ENCODE data around the gene LGALS9.
"Not testable (repeated sequence)": the region's sequence is repeated elsewhere in the genome, so short reads cannot be mapped to it uniquely, and the experiment has no call there.

LGALS9 gene

DNA sequence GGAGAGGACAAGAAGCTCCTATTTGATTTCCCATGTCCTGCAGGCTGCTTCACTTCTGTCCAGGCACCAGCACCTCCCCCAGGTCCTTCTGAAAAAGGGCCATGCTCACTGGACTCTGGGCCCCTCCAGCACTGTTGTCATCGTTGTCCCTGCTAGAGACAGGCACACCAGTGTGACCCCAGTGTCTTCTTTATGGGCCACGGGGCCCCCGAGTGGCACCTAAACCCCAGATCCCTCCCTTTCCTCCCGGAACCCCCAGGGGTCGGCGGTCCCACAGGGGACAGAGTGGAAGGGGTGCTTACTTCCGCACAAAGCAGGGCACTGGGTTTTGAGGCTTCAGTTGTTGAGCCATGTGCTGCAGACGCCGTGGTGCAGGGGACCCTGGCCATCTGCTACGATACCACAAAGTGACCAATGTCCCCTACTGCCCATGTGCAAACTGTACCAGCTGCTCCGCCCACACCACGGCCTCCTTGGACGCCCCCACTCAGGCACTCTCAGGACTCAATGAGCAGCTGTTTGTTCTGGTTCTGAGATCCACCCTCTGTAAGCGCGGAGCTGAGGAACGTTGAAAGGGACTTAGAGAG, 24.6 kb downstream of the LGALS9 start:
- not testable (repeated sequence) for DNase-seq

DNA sequence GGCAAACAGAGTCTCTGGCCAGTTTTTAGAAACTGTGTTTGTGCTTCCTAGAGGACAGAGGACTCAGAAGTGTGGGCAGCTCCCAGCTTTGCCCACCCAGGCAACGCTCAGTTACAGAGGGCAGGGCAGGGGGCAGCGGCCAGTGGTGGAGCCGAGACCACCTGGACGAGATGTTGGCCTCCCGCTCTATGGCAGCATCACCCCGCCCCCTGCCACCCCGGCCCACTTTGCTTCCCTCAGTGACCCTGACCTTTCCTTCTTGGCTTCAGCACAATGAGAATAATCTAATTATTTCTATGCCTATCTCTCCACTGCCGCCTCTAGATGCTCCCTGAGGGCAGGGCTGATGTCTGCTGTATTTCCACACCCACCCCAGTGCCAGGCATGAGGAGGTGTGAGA, 25.6 kb downstream of the LGALS9 start:
- DNase-seq, result not testable (repeated sequence)

DNA sequence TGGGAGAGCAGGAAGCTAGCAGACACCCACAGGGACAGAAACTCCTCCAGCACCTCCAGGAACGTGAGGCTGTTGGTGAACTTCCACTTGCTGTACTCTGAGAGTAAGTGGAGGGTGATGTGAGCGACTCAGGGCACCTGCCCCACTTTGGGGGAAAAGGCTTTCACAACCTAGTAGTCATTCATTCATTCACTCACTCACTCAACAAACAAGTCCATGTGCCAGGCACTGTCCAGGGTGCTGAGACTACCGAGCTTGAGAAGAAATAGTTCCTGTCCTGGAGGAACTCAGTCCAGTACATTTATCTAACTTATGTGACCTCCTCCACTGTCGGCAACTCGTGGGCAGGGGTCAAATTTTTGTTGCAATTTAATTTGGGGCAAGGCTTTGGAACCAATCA, 26.6 kb downstream of the LGALS9 start:
- no peak for DNase-seq

DNA sequence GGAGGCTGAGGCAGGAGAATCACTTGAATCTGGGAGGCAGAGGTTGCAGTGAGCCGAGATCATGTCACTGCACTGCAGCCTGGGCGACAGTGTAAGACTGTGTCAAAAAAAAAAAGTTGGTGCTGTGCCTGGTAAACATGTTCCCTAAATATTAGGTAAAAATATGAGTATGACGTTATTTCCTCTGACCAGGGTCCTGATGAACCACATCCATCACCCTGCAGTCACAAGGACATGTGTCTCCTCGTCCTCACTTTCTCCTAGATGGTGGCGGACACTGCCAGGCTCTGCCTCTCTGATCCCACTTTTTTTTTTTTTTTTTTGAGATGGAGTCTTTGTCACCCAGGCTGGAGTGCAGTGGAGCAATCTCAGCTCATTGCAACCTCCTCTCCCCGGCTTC, 28.7 kb downstream of the LGALS9 start:
- no peak for DNase-seq

DNA sequence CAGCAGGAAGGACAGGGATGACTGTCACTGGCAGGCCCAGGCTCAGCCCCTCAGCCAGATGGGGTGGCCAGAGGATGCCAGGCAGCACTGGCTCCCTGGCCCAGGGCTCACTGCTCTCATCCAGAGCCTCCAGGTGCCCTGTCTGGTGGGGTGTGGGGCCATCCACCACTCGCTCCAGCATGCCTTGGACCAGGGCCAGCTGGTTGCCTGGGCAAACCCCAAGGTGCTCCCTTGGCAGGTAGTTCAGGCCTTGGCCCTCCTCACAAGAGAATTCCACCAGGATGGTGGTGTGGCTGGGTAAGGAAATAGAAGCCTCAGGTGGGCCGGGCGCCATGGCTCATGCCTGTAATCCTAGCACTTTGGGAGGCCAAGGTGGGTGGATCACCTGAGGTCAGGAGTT, 29.4 kb downstream of the LGALS9 start:
- no peak for DNase-seq

DNA sequence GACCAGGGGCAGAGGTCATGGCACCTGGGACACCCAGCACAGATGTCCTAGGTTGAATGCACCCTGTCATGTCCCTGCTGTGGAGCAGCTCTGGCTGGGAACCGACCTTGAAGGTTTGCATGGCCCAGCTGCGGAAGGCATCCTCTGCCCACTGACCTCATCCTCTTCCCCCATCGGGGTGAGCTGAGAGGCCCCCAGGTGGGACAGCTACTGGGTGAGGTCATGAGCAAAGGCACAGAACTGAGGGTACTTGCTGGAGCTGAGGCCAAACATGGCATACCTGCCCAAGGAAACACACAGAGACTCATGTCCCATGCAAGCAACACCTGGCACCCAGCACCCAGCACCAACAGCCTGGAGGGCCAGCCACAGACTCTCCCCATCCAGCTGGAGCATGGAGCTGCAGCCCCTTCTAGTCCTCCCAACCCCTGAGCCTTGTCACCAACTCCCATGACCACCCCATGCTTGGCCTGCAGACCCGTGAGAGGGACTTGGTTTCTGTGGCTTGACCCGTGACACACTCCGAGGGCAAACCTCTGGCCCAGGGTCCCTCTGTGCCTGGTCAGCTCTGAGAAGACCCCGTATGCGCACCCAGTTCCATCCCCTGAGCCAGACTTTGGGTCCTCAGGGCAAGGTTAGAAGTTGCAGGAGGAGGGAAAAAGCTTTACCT, 33.1 kb downstream of the LGALS9 start:
- DNase-seq, result no peak

DNA sequence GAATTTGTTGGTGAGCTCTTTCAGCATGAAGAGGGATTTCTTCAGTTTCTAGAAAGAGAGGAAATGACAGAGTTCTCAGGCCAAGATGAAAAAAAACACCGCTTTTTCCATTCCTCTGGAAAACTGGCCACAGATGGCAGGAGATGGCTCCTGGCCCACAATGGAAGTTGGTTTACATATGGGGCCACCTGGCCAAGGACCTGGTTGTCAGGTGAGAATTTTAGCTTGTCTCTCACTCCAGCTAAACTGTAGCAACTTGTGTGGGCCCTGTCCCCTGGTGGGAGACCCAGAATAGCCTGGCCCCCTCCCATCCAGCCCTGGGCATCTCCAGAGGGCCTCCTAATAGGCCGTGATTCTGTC, 33.6 kb downstream of the LGALS9 start:
- DNase-seq, result no peak

DNA sequence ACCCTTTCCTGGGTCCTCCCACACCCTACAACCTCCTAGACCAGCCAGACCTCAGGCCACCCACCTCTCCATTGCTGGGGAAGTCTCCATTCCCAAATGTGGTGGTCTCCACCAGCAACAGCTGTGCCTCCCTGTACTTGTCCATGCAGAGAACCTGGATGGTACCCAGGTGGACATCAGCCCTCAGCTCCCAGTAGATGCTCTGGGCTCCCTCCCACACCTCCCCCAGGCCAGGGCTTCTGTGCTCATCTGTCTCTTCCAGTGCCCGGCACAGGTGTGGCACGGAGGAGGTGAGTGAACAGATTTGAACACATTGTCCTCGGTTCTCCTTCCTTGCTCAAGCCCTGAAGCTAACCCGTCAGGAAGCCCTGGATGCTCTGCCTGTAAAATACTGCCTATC, 34.6 kb downstream of the LGALS9 start:
- no peak for DNase-seq

DNA sequence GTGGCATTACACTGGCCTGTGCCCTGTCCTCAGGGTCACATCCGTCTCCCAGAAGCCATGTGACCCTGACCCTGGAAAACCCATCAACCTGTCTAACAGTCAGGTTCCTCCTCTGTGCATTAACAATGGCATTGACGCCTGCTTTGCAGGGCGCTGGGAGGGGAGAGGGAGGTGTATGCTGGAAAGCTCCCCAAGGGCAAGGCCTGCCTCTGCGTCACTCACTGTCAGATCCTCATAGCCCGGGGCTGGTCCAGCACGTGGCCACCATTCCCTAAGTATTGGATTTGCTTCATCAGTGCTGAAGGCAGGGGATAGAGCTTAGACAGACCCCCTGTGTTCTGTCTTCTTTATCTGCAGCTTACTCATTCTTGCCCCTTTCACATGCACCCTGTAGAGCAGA, 35.3 kb downstream of the LGALS9 start:
- not testable (repeated sequence) for DNase-seq

DNA sequence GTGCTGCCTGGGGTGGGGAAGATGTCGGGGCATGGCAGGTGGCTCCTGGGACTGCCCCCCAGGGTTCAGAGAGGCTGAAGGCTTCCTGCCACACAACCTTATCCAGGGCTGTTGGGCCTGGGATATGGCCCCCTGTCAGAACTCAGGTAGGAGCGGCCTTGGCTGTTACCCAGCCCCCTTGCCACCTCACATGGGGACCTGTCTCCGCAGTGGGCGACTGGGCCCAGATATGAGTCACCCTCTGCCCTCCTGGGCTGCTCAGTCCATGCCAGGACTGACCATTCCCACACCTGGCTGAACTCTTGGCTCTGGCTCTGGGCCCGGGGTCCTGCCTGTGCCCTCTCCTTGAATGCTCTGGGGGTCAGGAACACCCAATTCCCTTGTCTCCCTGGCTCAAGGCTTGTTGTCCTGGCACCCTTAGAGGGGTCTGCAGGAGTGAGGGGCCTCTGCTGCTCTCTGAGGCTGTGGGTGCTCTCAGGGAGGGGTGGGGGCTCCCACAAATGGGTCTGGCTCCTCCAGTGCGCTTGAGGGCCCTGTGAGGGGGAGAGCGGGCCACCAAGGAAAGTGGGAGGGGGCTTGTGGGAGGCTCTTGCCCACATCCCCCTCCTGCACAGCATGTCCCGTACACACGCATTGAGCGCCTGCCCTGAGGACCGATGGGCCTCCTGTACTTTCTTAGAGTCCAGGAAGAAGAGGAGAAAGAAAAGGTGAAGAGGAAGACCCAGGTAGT, 36.0 kb downstream of the LGALS9 start:
- no peak for DNase-seq

DNA sequence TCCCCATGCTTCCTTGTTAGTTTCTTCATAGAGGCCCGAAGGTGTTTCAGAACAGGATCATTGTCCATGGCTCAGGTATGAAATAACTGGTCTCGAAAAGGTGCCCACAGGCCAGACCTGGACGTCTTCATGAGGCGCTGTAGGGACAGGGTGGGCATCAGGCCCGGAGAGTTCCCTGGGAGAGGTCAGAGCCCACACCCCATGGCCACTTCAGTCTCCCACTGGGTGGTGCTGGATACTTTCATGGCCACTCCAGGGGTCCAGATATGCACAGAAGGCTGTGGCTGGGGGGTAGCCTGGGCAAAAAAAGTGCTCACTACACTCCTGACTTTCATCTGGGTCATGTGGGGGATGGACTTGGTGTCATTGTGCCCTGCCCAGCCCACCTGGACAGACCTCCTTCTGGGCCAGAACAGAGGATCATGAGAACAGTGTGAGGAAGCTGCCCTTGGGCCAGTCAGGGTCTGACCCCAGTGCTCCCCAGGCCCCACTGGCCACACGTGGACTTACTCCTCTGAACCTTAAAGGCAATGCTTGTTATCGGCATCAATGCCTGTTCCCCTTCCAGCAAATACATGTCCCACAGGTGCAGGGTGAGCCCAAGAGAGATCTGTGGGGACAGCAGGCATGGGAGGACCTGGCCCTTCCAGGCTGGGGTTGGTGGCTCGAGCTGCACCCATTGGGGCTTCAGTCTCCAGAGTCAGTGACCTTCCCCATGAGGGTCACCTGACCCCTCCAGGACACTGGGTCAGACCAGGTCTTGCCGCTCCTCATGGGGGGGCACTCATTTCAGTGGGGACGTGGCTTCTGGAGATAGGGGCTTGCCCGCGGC, 36.9 kb downstream of the LGALS9 start:
- DNase-seq, result no peak

DNA sequence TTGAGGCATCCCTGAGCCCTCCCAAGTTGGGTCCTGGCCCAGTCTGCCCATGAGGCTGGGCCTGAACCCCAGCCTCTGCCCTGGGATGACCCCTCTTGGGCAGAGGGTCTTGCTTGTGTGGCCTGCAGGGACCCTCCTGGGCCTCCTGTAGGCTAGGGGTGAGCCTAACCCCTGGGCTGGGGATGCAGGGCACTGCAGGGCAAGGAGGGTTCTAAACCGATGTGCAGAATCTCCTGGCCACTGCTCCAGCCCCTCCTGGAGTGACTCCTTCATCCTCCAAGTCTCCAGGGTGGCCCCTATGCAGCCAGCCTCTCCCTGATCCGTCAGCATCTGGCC, 37.5 kb downstream of the LGALS9 start:
- DNase-seq, result no peak

DNA sequence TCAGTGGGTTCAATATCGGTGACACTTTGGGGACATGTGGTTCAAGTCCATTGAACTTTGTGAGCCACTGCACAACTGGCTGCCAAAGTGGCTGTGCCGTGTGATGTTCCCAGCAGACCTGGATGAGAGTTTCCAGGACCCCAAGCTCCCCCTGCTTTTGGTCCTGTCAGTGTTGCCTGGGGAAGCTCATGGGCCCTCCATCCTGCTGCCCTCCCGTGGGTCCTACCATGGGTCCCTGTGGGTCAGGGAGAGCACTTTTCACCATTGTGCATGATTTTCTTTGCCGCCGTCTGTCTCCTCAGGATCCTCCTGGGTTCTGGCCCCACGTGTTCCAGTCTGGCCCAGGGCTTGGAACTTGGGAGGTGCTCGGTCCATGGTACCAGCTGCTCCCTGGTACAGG, 38.1 kb downstream of the LGALS9 start:
- no peak for DNase-seq

DNA sequence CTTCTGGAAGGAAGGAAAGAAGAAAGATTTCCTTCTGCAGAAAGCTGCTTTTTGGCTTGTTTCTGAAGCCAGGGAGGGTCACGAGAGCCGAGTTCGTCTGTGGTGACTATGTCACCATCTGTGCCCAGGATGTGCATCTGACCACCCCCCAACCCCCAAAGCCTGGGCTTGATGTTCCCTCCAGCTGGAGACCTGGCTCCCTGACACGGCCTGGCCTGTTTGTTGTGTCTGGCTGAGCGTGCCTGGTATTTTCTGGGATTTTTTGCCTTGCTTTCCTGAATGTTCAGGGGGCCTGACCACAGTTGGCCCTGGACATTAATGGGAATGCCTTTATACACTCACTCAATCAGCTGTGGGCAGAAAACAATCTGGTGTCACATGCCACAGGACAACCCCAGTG, 38.9 kb downstream of the LGALS9 start:
- DNase-seq, result no peak

DNA sequence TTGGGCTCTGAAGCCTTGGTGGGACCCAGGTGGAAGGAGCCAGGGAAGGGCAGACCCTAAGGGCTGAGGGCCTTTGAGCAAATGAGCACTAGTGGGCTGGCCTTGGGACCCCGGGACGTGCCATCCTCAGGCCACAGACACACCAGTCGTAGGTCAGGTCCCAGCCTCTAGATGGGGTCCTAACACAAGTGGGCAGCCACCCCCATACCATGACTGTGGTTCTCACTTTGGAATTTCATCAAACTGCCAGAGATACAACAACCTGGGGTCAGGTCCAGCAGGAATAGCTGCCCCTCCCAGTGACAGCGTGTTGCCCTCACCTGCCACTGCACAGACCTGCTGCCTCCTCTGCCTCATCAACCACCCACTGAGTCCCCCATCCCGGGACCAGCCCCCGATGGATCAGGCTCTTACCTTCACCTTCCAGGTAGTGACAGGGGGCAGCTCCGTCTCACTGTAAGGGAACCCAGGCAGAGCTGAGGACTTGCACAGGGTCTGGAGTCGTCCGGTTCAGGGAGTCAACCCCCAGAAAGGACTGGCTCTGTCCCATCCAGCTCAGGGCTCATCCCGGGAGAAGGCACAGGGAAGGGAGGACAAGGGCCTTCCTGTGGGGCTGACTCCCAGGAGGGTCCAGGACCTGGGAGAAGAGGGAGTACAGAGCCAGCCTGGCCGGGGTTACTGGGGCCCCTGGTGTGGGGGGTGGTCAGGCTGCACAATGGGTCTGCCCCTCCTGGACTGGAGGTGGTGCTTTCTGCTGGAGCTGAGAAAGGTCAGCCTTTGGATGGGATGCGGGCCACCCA, 40.0 kb downstream of the LGALS9 start:
- DNase-seq, result no peak

DNA sequence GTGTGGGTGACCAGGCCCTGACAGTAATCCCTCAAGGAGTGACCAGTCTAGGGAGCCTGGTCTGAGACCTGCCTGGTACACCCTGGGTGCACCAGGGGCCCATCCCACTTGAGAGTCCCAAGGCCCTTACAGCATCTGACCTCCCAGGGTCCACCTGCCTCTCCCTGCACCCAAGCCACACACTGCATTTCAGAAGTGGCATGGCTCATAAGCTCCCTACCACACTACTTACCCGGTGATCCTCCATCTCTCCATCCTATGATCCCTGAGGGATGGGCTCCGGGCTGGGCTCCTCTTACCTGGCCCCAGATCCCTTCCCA, 40.6 kb downstream of the LGALS9 start:
- DNase-seq, result no peak

DNA sequence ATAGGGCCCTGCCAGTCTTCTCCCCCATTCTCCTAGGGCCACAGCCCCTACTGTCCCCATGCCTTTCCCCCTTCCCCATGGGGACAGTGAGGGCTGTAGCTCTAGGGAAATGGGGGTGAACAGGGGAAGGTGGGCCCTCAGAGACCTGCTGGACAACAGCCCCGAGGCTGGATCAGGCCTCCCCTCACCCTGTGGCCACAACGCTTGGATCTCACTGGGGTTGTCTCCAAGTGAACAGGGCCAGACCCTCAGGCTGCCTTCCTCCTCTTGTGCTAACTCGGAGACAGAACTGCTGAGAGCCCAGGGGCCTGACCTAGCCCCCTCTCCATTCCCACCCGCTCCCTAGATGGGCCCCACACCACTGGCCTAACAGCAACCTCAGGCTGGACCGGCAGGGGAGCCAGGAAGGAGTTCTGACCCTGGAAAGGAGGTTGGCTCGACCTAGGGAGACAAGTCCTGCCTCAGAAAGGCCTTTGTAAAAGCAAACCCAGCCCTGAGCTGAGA, 41.0 kb downstream of the LGALS9 start:
- DNase-seq, result not testable (repeated sequence)

DNA sequence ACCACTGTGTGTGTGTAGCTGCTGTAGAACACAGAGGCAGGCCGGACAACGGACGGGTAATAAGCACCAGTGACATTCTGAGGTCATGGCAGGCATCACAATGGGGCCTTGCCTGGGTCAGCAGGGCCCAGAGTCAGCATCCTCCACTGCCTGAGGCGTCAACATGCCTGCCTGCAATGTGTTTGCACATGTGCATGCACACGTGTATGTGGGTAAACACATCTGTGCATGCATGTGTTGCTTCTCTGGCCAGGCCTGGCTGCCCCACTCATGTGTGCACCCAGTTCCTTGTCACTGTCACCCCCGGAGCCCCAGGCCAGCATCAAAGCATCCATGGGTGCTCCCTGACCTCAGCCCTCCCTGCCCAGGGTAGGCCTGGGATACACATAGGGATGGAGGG, 43.3 kb downstream of the LGALS9 start:
- no peak for DNase-seq

DNA sequence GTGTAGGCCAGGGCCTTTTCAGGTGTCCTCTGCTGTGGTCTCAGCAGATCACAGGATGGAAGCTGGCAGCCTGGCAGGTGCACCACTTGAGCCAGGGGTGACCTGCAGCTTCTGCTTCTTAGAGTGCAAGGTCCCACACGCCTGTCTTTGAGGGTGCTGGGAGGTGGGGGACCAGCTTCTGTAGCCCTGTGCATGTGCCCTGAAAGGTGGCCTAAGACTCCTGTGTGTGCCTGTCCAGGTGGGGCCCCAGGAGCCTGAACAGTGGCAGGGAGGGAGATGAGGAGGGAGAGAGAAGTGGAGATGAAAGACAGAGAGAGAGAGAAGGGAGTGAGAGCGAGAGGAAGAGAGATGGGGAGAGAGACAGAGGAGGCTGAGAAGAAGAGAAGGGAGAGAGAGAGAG, 46.2 kb downstream of the LGALS9 start:
- DNase-seq, result no peak

DNA sequence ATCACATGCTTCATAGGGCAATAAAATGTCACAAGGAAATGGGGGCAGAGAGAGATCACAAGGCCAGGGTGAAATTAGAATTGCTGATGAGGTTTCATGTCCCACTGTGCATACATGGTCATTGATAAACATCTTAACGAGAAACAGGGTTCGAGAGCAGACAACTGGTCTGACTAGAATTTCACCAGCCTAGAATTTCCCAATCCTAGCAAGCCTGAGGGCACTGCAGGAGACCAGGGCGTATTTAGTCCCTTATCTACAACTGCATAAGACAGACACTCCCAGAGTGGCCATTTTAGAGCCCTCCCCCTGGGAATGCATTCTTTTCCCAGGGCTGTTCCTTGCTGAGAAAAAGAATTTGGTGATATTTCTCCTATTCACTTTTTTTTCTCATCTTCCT, 55.3 kb downstream of the LGALS9 start:
- not testable (repeated sequence) for DNase-seq

DNA sequence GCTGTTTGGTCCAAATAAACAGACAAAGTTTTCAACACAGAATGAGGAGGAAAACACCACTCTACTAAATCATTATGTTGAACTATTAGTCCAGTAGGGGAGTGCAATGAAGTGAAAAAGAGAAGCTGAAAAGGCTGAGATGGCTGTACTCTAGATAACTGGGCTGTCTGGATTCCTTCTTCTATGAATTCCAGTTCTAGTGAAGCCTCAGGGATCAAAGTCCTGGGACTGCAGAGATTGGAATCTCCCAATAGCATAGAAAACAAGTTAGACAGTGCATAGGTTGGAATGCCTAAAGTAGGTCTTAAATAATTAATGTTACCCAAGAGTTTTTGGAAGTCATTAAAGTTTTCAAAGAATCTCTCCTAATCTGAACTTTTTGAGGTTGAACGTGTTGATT, 59.9 kb downstream of the LGALS9 start:
- no peak for DNase-seq

DNA sequence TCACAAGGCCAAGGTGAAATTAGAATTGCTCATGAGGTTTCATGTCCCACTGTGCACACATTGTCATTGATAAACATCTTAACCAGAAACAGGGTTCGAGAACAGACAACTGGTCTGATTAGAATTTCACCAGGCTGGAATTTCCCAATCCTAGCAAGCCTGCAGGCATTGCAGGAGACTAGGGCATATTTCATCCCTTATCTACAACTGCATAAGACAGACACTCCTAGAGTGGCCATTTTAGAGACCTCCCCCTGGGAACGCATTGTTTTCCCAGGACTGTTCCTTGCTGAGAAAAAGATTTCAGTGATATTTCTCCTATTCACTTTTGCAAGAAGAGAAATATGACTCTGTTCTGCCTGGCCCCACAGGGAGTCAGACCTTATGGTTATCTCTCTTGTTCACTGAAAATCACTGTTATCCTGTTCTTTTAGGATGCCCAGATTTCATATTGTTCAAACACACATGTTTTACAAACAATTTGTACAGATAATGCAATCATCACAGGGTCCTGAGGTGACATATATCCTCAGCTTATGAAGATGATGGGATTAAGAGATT, 64.3 kb downstream of the LGALS9 start:
- DNase-seq, result not testable (repeated sequence)
